Measurements from ENCODE around the gene USP13. TPM values are rescaled to one million over a fixed set of nuclear protein-coding genes. Genes with fewer than 3 reads are reported as not detected.

USP13 gene
- total RNA-seq, 4 donors from 2014 or later = 6.7 to 12.1 (median 11.3) TPM

- 79 to 86% methylated on average over 2 to 4 of the region's 4 CpGs for WGBS, 2 donors (ENCODE audit: low coverage in 1 of 2)
These were observed 149.0 kb downstream of the USP13 start for GRCh38 chr3:179801856-179802255.

GRCh38 chr3:179806177-179806576, 153.3 kb downstream of the USP13 start:
- Histone ChIP-seq H3K4me3 (no peak overlapping the region), H3K4me1 (no peaks in the 10 kb centered on the region), H3K9me3 (no peaks in the 10 kb centered on the region), H3K27ac (no peak overlapping the region), H3K36me3 (no peaks in the 10 kb centered on the region), H3K27me3 (no peaks in the 10 kb centered on the region)
- 60 to 62% methylated on average over 3 to 5 of the region's 5 CpGs for WGBS, 2 donors (ENCODE audit: low coverage in 1 of 2)
- ATAC-seq = no peak
- no peak for TF ChIP-seq CTCF (IDR thresholded peaks at IDR 0.05)
- TF ChIP-seq POLR2A (IDR thresholded peaks at IDR 0.05) = no peak
- no peak for TF ChIP-seq EP300 (IDR thresholded peaks at IDR 0.05)
- no peak for TF ChIP-seq POLR2AphosphoS5 (IDR thresholded peaks at IDR 0.05)

More at GRCh38 chr3:179801856-179802255, 149.0 kb downstream of the USP13 start:
- Histone ChIP-seq H3K9me3 (no peaks in the 10 kb centered on the region), H3K4me3 (no peak overlapping the region), H3K27ac (no peak overlapping the region), H3K27me3 (no peaks in the 10 kb centered on the region), H3K4me1 (no peaks in the 10 kb centered on the region), H3K36me3 (no peaks in the 10 kb centered on the region)
- TF ChIP-seq EP300 (IDR thresholded peaks at IDR 0.05) (no peak), POLR2AphosphoS5 (IDR thresholded peaks at IDR 0.05) (no peak), CTCF (IDR thresholded peaks at IDR 0.05) (no peak), POLR2A (IDR thresholded peaks at IDR 0.05) (no peak)
- no peak for ATAC-seq

GRCh38 chr3:179807588-179807987, 154.7 kb downstream of the USP13 start:
- Histone ChIP-seq H3K9me3 (no peaks in the 10 kb centered on the region), H3K4me3 (no peak overlapping the region), H3K27ac (no peak overlapping the region), H3K36me3 (no peaks in the 10 kb centered on the region), H3K4me1 (no peaks in the 10 kb centered on the region), H3K27me3 (no peaks in the 10 kb centered on the region)
- TF ChIP-seq CTCF (IDR thresholded peaks at IDR 0.05) (no peak), EP300 (IDR thresholded peaks at IDR 0.05) (no peak), POLR2AphosphoS5 (IDR thresholded peaks at IDR 0.05) (no peak), POLR2A (IDR thresholded peaks at IDR 0.05) (no peak)
- 90 to 93% methylated on average over 7 to 9 of the region's 14 CpGs for WGBS, 2 donors (ENCODE audit: low coverage in 1 of 2)
- no peak for ATAC-seq

- no peaks in the 10 kb centered on the region for H3K27me3 ChIP-seq
- H3K9me3 ChIP-seq = no peaks in the 10 kb centered on the region
- H3K4me1 ChIP-seq = no peaks in the 10 kb centered on the region
- TF ChIP-seq POLR2AphosphoS5 (IDR thresholded peaks at IDR 0.05) = no peak
- no peak for TF ChIP-seq EP300 (IDR thresholded peaks at IDR 0.05)
- no peak for TF ChIP-seq CTCF (IDR thresholded peaks at IDR 0.05)
- no peak for TF ChIP-seq POLR2A (IDR thresholded peaks at IDR 0.05)
- no peak overlapping the region for H3K4me3 ChIP-seq
- no peak for ATAC-seq
- H3K36me3 ChIP-seq = no peaks in the 10 kb centered on the region
- H3K27ac ChIP-seq = no peak overlapping the region
These were observed 156.8 kb downstream of the USP13 start for GRCh38 chr3:179809639-179810038.

GRCh38 chr3:179811321-179812095, 158.7 kb downstream of the USP13 start:
- Histone ChIP-seq H3K4me3 (no peak overlapping the region), H3K27ac (no peak overlapping the region), H3K27me3 (no peaks in the 10 kb centered on the region), H3K36me3 (no peaks in the 10 kb centered on the region), H3K9me3 (no peaks in the 10 kb centered on the region), H3K4me1 (no peaks in the 10 kb centered on the region)
- ATAC-seq = no peak
- TF ChIP-seq EP300 (IDR thresholded peaks at IDR 0.05) (no peak), POLR2AphosphoS5 (IDR thresholded peaks at IDR 0.05) (no peak), POLR2A (IDR thresholded peaks at IDR 0.05) (no peak), CTCF (IDR thresholded peaks at IDR 0.05) (peak in 1 of 4 experiments; percentile 35)
- WGBS, 2 donors (ENCODE audit: low coverage in 1 of 2) = 19 to 21% methylated on average over 8 to 9 of the region's 9 CpGs

All from gastroesophageal sphincter (tissue), 4 donors.